Effector CD8-positive, alpha-beta T cell (primary cell): ENCODE measurements around the gene PON3.

Experiments
- DNase-seq: peaks from one replicate; lab custom pipeline; 2025; lab: John Stamatoyannopoulos, UW
- total RNA-seq, 4 experiments: gene quantifications; one replicate each; lab custom pipeline; 2026; lab: John Stamatoyannopoulos, UW

Gene PON3
- total RNA-seq: 0 reads per million in 4 experiments

- DNase-seq: no peak
These were observed at the start of gene PON3 for GRCh38 chr7:95396136-95397032. Gene PON3 (minus strand): TSS chr7:95396375. CDS start chr7:95396350, 25 bp downstream.

- no peak for DNase-seq
These were observed 48.6 kb upstream of the PON3 start for GRCh38 chr7:95444796-95445195.

GRCh38 chr7:95441042-95441823, 45.1 kb upstream of the PON3 start:
- DNase-seq: no peak

- no peak for DNase-seq
These were observed 44.3 kb upstream of the PON3 start for GRCh38 chr7:95440394-95441038.

- no peak for DNase-seq
These were observed 40.2 kb upstream of the PON3 start for GRCh38 chr7:95436407-95436806.

GRCh38 chr7:95435422-95435780, 39.2 kb upstream of the PON3 start:
- DNase-seq: no peak

- peak; percentile 7 for DNase-seq
These were observed 38.6 kb upstream of the PON3 start, which contains the start of gene PON2 for GRCh38 chr7:95434557-95435421. Gene PON2 (minus strand): TSS chr7:95435028. CDS start chr7:95434951, 77 bp downstream.

GRCh38 chr7:95433952-95434556, 37.9 kb upstream of the PON3 start:
- no peak for DNase-seq

GRCh38 chr7:95433129-95433528, 37.0 kb upstream of the PON3 start:
- no peak for DNase-seq

- DNase-seq: no peak
These were observed 36.4 kb upstream of the PON3 start for GRCh38 chr7:95432606-95433005.

- DNase-seq: no peak
These were observed 34.7 kb upstream of the PON3 start for GRCh38 chr7:95430864-95431263.

GRCh38 chr7:95429241-95429990, 33.2 kb upstream of the PON3 start:
- no peak for DNase-seq

- no peak for DNase-seq
These were observed 31.8 kb upstream of the PON3 start for GRCh38 chr7:95427914-95428516.

- DNase-seq: no peak
These were observed 31.0 kb upstream of the PON3 start for GRCh38 chr7:95427166-95427565.

GRCh38 chr7:95425694-95426093, 29.5 kb upstream of the PON3 start:
- no peak for DNase-seq

GRCh38 chr7:95424716-95425115, 28.5 kb upstream of the PON3 start:
- DNase-seq: no peak

- DNase-seq: no peak
These were observed 25.8 kb upstream of the PON3 start for GRCh38 chr7:95421847-95422444.

- DNase-seq: no peak
These were observed 25.0 kb upstream of the PON3 start for GRCh38 chr7:95421000-95421846.
